HEK293 (cell line): ENCODE data around the gene DIP2C.

Source experiments
- MZF1 ChIP-seq: fragments of 450-650 bp; formaldehyde crosslinking; IDR thresholded peaks from 2 replicates; pipeline ENCODE4 v1.5.1; 2017; ENCODE audit warnings: missing biosample characterization, missing genetic modification characterization, borderline replicate concordance
- ZBTB8A ChIP-seq: fragments of 450-650 bp; formaldehyde crosslinking; IDR thresholded peaks from 2 replicates; pipeline ENCODE4 v1.5.1; 2016; ENCODE audit warnings: missing biosample characterization, missing genetic modification characterization
- ZNF416 ChIP-seq: fragments of 450-650 bp; formaldehyde crosslinking; IDR thresholded peaks from 2 replicates; pipeline ENCODE4 v1.5.1; 2016; ENCODE audit warnings: missing biosample characterization, missing genetic modification characterization
- ZNF768 ChIP-seq: fragments of 450-650 bp; formaldehyde crosslinking; IDR thresholded peaks from 2 replicates; pipeline ENCODE4 v1.5.1; 2018; ENCODE audit warnings: missing biosample characterization, mild to moderate bottlenecking, missing genetic modification characterization
- TF ChIP-seq, protein P1 (sequence below): sonication (generic); formaldehyde crosslinking; IDR thresholded peaks from 2 replicates; pipeline ENCODE4 v1.8.1; 2022; ENCODE audit warnings: mild to moderate bottlenecking, moderate library complexity, missing genetic modification reagents
- TF ChIP-seq, protein P2 (sequence below): fragments of 450-650 bp; formaldehyde crosslinking; IDR thresholded peaks from 2 replicates; pipeline ENCODE4 v1.5.1; 2016; ENCODE audit warnings: missing biosample characterization, missing genetic modification characterization

DNA sequence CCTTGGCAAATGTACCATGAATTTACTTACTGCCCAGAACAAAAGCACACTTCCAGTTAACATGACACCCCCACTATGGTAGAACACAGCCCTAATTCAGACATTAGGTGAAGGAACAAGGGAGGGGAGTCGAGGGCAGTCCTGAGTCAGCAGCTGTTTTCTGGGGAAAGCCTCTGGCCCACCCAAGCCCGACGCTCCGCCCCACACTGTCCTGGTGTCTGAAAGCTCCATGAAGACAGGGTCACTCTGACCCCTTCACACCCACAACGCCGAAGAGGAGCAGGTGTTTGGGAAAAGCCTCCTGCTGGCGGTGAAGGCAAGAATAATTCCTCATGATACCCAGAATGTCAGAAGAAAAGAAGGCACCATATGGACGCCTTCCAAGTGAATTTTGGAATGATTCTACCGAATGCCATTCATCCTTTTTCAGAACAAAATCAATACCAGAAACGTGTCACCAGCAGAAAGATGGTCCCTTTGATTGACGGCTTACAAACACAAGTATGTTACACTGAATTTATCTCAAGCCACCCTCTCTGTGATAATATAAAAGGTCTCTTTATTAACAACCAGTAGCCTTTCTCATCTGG is 172.1 kb downstream of the DIP2C start:
- TF ChIP-seq, protein P1, sequence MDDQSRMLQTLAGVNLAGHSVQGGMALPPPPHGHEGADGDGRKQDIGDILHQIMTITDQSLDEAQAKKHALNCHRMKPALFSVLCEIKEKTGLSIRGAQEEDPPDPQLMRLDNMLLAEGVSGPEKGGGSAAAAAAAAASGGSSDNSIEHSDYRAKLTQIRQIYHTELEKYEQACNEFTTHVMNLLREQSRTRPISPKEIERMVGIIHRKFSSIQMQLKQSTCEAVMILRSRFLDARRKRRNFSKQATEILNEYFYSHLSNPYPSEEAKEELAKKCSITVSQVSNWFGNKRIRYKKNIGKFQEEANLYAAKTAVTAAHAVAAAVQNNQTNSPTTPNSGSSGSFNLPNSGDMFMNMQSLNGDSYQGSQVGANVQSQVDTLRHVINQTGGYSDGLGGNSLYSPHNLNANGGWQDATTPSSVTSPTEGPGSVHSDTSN (CRISPR knock-in tag) = no peak
- TF ChIP-seq ZNF416 (tag by site-specific recombination) (no peak), ZNF768 (no peak), ZBTB8A (tag by site-specific recombination) (no peak), MZF1 (tag by site-specific recombination) (no peak)
- TF ChIP-seq, protein P2, sequence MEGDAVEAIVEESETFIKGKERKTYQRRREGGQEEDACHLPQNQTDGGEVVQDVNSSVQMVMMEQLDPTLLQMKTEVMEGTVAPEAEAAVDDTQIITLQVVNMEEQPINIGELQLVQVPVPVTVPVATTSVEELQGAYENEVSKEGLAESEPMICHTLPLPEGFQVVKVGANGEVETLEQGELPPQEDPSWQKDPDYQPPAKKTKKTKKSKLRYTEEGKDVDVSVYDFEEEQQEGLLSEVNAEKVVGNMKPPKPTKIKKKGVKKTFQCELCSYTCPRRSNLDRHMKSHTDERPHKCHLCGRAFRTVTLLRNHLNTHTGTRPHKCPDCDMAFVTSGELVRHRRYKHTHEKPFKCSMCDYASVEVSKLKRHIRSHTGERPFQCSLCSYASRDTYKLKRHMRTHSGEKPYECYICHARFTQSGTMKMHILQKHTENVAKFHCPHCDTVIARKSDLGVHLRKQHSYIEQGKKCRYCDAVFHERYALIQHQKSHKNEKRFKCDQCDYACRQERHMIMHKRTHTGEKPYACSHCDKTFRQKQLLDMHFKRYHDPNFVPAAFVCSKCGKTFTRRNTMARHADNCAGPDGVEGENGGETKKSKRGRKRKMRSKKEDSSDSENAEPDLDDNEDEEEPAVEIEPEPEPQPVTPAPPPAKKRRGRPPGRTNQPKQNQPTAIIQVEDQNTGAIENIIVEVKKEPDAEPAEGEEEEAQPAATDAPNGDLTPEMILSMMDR (tag by site-specific recombination) = no peak
